HG03108 (cell line): ENCODE measurements around the gene NFAM1.

Experiments
- ATAC-seq: cut with Tn5 transposase; IDR thresholded peaks from one replicate; pipeline ENCODE4 v1.9.1; 2021; ENCODE audit warnings: moderate library complexity; ENCODE audit not compliant: unreplicated experiment

Gene NFAM1

DNA sequence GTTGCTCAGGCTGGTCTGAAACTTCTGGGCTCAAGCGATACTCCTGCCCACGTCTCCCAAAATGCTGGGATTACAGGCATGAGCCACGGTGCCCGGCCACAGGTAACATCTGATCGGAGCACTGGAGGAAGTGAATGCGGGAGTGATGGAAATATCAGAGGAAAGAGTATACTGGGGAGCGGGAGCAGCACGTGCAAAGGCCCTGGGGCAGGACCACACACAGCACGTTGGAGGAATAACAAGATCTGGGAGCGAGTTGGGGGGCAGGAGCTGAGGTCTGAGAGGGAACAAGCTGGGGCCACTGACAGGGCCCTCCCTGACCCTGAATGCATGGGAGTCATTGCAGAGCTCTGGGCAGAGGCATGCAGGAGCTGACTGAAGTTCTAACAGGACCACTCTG is 70.7 kb downstream of the NFAM1 start:
- no peak for ATAC-seq

DNA sequence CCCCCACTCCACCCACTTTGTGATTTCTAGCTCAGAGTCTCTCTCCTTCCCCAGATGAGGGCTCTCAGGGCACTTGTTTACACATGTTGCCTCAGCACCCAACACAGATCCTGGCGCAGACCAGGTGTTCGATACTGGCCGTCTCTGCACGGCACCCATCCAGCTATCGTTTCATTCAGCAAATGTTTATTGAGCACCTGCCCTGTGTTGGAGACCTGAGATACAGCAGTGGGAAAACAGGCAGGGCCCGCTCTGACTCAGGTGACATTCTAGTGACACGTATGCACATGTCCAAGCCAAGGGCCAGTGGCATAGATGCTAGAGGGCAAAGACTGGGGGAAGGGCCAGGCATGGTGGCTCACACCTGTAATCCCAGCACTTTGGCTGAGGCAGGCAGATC is 71.9 kb downstream of the NFAM1 start:
- no peak for ATAC-seq

DNA sequence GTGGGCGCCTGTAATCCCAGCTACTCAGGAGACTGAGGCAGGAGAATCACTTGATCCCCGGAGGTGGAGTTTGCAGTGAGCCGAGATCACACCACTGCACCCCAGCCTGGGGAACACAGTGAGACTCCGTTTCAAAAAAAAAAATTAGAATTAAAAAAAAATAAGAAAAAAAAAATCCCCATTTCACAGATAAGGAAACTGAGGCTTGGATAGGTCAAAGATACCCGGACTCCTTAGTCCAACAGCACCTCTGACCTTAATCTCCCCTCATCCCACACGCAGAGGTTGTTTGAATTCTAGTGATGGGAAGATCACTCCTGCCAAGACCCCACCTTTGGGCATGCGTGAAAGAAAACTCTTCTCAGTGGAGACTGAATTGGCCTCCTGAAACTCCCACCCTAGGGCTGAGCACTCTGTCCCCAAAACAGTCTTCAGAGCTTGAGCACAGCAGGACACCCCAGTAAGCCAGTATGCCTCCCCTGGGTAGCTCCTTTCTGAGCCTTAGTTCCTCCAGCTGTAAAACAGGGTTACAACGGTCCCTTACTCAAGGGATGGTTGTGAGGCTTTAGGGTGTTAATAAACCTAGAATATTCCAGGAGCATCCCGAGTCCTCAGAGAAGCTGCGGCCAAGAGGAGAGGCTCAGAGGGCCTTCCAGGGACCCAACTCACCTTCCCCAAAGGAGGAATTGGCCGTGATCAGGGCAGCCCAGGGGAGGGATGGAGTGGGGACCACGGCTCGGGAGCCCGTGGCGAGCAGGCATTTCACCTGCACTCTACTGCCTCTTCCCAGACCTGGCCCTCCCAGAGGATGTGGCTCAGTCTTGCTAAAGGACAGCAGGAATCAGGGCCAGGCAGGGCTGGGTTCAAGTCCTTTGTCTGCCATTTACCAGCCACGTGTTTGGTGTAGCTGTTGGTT is 73.3 kb downstream of the NFAM1 start:
- no peak for ATAC-seq

DNA sequence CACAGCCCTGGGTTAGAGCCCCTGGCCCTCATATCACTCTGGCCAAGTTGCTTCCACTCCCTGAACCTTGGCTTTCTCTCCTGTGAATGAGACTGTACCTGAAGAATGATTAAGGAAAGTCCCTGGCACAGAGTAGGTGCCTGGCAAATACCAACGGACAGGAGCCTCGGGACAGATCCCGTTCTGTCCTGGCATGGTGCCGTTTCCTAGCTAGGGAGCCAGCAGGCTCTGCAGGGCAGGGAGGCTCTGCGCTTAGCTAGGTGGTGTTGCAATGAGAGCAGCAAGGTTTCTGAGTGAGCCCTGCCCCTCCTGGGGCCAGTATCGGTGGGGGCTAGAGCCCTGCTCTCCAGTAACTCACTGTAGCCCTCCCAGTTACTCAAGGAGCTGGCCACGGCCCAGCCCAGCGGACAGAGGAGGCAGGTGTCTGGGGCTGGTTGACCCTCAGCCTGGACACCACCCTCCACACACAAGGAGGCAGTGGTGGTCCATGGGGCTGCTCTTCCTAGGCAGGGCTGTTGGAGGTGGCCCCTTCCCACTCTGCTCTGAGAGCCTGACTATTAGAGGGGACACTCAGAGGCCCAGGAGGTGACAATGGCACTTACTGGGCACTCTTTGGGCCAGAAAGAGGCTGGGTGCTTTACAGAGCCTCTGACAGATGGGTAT is 74.4 kb downstream of the NFAM1 start:
- ATAC-seq: no peak

DNA sequence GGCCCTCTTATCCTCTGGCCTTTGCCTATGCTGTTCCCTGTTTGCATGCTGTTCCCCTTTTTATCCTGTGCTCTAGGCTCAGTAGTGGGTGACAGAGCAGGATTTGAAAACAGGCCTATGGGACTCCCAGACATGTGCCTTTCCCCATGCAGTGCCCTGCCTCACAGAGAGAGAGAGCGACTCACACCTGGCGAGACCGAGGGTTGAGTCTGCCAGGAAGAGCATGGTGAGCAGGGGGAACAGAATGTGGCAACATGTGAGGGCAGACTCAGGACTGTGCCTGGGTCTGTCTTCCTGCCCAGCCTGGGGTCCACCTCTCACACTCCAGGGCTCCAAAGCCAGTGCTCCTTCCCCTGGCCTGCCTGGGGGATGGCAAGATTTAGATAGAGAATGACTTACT is 75.0 kb downstream of the NFAM1 start:
- no peak for ATAC-seq

DNA sequence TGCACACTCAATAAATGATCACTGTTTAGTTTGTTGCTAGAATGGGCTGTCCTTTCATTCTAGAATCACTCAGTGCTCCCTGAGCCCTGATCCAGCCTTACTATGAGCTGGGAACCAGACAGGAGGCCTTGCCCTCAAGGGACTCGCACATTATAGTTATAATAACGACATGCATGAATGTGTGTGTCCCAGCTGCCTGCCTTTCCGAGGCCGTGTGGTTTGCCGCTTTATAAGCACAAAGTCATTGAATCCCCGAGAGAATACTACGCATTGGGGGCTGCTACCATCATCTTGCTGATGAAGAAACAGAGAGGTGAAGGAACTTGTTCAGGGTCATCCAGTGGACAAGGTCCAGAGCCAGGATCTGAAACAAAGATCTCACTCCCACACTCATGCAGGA is 75.7 kb downstream of the NFAM1 start:
- ATAC-seq: no peak

DNA sequence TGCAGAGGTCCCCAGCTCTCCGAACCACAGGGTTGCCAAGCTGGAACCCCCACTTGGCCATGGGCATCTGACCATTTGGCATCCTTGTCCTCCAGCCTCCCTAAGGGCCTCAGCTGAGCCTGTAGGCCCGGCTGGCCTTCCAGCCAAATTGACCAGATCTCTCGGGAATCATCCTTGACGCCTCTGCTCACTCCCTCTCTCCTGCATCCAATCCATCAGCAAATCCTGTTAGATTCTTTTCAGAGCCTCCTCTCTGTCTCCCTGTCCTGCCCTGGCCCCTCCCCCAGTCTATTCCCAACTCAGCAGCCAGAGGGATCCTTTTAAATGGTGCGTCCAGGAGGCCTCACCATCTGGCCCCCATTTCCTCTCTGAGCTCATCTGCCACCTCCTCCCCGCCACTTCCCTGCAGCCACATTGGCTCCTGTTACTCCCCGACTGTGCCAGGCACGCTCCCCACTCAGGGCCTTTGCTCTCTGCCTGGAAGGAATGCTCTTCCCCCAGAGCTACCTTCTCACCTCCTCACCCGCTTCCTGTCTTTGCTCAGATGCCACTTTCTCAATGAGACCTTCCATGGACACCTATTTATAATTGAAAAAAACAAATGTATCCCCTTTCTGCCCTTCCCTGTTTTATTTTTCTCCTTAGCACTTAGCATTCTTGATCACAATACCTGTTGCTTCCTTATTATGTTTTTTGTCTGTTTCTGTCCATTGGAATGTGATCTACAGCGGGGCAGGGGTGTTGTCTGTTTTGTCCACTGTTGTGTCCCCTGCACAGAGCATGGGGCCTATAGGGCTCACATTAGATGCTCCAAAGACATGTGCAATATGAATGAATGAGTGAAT is 78.1 kb downstream of the NFAM1 start:
- no peak for ATAC-seq

DNA sequence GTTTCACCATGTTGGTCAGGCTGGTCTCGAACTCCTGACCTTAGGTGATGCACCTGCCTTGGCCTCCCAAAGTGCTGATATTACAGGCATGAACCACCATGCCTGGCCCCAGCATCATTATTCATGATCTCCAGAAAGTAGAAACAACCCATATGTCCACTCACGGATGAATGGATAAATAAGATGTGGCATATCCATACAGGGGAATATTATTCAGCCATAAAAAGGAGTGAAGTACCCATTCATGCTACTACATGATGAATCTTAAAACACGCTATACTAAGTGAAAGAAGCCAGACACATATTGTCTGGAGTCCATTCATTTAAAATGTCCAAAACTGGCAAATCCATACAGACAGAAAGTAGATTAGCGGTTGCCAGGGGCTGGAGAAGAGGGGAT is 81.8 kb downstream of the NFAM1 start:
- no peak for ATAC-seq

DNA sequence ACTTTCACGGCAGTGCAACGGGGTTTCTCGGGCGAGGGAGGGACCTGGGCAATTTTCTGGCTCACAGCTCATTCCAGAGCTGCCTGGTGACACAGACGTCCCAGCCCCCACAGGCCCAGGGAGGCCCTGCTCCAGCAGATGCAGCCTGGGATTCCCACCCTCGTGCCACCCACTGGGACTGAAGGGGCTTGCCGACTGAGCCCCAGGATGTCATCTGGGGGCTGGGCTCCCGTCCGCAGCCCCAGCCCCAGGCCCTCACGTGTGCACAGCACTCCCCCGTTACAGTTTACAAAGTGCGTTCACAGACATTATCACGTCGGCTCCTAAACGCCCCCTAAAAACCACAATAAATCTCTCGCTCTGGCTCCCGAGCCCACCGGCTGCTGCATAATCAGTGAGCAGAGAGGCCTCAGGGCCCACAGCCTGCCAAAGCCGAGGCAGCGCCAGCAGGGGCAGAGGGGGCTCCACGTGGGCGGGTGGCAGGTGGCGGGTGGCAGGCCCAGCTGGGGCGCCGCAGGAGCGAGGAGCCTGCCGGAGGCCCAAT is 84.8 kb downstream of the NFAM1 start:
- ATAC-seq: no peak

DNA sequence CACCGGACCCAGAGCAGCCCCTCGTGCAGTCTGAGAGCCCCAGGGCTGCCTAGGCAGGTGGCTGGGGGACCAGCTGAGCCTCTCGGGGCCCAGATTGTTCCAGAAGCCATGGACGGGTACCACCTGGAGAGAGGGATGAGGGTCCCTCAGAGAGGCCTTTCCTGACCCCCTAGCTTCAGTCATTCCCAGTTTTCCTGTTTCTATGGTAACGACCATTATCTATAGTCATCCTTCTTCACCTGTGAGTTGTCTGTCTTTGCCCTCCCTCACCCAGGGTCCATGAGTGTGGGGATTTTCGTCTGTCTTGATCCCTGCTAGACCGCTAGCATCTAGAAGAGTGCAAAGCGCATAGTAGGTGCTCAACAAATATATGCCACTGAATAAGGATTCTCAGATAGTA is 85.5 kb downstream of the NFAM1 start:
- no peak for ATAC-seq

DNA sequence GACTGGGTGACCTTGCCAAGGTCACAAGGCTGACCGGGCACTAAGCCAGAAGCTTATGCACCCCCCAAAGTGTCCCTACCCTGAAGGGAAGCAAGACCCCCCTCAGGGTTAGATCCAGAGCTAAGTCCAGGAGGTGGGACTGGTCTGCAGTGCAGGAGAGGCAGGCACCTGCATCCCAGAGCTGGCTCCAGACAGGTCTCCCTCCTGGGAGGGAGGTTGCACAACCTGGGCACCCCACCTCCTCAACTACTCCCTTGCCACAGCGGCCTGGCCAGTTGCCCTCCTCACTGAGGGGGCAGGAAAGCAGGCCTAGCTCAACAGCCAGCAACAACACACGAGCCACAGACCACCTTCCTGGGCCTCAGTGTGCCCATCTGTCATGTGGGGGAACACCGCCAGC is 86.7 kb downstream of the NFAM1 start:
- no peak for ATAC-seq

DNA sequence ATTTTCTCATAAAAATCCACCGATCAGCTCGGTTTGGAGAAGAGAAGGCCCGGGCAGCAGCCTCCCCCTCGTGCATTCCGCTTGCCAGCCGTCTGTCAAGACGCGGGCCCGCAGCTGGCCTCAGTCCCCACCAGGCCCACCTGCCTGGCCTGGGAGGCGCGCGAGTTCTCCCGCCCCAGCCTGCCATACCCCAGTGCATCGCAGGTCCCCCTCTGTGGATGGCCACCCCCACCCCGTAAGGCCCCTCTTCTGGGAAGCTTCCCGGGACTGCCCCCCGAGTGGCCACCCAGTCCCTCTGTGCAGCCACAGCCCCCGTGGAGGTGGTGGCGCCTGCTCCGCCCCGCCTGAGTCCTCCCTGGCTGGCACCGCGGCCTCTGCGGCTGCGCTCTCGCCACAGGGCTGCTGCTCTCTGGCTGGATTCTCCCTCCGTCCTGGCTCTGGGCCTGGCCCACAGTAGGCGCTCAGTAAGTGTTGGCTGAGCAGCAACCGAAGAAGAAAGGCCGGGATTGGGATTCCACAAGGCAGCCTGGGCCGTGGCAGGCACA is 87.8 kb downstream of the NFAM1 start:
- no peak for ATAC-seq

DNA sequence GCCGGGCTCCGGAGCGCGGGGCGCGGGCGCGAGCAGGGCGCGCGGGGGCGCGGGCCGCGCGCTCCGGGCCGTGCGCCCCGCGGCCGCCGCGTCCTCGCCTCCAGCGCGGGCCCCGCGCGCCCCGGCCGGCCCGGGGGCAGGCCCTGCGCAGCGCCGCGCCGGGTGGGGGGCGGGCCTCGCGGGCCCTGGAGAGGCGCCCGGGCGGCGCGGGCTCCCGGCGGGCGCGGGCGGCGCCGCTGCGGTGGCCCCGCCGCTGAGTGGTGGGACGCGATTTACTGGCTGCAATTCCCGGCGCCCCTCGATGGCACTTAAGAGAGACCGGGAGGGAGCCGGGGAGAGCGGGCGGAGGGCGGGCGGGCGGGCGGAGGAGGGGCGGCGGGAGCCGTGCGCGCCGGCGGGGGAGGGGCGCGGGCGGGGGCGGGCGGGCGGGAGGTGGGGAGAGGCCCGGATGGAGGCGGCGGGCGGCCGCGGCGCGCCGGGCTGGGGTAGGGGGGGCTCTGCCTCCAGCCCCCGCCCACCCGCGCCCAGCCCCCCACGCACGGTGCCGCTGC is 88.6 kb downstream of the NFAM1 start:
- ATAC-seq: no peak

DNA sequence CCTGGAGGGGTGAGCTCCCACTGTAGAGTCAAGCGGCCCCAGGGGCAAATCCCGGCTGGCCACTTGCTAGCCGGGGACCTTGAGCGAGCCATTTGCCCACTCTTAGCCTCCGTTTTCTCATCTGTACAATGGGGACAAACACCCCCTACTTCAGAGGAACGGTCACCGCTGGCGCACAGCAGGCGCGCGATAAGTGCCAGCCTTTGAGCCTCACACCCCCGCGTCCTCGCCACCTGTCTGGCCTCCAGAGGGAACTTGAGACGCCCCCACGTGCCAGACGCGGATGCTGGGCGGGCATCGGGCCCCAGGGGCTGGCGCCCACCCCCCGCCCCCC is 89.1 kb downstream of the NFAM1 start:
- no peak for ATAC-seq

DNA sequence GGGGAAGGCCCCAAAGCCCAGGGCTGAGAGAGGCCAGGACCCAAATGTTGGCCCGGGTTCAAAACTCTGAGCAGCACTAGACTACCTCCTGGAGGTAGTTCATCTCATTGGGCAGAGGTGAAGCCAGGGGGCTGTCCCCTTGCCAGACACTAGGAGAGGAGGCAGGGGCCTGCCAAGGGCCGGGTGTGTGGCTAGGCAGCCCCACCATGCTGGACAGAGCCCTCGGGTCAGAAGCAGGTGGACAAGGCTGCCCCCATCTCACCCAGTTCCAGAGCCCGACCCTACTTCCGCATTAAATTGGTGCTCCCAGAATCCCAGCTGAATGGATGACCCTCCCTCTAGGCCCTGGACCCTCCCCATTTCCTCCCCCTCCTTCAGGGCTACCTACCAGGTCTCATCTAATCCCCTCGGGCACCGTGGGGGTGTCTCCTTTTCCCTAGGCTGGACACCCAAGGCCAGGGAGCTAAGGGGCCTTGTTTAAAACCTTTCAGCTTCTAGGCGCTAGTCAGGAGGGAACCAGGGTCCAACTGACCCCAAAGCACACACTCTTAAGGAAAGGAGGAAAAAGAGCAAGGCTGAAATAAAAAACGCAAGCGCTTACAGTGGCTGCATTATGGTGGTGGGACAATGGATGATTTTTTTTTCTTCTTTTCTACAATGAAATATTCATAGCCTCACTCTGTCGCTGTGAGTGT is 89.6 kb downstream of the NFAM1 start:
- ATAC-seq: no peak

DNA sequence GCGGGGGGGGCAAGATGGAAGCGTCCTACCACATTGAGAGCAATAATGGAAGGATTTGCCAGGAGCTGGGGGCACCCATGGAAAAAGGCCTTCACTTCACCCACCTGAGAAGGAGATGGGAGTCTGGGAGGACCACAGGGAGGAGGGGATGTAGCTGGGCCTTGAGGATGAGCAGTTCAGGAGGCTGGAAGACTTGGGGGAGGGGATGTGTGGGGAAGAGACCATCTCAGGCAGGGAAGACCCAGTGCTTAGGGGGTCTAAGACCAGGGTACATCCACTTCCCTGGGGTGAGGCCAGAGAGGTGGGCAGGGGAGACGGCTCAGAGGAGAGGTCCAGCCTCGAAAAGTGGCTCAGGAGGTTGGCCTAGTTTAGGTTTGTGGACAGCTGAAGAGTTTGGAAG is 90.4 kb downstream of the NFAM1 start:
- ATAC-seq: no peak

DNA sequence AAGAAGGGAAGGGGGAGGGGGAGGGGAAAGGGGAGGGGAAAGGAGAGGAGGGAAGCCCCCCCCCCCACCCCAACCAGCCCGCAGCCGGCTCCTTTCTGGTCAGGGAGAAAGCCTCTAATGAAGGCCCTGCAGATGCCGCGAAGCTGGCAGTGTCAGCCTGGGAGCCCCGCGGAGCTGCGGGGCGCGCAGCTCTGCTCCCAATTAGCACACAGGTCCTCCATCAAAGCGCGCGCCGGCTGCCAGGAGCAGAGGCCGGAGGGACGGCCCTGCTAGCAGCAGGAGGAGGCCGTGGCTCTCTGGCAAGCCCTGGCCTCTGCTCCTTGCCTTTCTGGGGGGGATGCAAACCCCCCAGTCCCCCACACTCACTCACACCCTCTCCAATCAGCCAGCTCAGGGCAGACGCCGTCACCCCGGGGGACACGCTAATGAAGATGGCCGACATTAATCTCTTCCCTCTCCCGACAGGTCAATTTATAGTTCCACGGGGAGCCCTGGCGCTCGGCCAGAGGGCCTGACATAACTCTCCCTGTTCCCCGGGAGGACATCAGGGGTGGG is 91.3 kb downstream of the NFAM1 start:
- ATAC-seq: no peak

DNA sequence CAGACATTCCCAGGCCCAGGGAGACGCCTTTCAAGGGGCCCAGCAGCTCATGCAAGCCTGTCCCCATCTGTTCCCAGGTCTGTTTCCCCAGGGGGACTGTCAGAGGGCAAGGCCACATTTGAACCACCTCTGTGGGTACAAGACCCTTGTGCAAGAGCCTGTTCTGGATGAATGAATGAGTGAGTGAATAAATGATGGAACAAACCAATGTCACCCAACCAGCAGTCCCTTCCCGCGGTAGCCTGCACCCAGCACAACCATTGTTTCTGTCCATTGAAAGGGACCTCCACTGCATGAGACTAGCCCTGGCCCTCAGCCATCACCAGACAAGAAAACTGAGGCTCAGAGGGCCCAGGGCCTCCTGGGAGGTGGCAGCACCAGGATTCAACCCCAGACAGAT is 92.1 kb downstream of the NFAM1 start:
- ATAC-seq: no peak

DNA sequence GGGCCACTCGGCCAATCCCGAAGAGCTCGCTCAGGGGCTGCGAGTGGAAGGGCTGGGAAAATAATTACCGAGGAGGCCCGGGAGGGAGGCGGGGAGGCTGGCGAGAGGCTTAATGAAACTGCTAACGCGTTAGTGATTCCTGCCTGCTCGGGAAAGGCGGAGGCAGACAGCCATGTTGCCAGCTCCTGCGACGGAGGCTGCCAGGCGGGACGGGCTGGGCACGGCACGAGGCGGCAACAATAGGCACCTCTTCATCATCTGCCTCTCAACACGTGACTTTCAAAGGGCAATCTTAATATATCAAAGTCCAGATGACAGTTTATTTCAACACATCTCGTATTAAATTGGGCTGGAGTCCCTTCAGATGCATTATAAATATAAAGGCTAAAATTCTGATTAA is 93.7 kb downstream of the NFAM1 start:
- ATAC-seq: no peak

DNA sequence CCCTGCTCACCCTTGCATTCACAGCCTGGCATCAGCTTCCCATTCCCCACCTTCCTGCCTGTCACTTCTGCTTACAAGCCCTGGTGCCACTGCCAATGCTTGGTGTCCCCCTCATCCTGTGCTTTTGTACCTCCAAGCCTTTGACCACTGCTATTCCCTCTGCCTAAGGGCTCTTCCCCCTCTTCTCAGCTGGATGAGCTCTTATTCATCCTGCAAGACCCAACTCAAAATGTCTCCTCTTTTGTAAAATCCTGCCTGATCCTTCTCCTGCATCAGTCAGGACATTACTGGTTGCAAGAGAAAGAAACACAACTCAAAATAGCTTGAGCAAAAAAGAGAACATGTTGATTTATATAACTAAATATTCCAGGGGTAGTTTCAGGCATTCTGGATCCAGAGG is 94.8 kb downstream of the NFAM1 start:
- ATAC-seq: no peak
